ENCODE results near the gene FAM83C.

Gene FAM83C

DNA sequence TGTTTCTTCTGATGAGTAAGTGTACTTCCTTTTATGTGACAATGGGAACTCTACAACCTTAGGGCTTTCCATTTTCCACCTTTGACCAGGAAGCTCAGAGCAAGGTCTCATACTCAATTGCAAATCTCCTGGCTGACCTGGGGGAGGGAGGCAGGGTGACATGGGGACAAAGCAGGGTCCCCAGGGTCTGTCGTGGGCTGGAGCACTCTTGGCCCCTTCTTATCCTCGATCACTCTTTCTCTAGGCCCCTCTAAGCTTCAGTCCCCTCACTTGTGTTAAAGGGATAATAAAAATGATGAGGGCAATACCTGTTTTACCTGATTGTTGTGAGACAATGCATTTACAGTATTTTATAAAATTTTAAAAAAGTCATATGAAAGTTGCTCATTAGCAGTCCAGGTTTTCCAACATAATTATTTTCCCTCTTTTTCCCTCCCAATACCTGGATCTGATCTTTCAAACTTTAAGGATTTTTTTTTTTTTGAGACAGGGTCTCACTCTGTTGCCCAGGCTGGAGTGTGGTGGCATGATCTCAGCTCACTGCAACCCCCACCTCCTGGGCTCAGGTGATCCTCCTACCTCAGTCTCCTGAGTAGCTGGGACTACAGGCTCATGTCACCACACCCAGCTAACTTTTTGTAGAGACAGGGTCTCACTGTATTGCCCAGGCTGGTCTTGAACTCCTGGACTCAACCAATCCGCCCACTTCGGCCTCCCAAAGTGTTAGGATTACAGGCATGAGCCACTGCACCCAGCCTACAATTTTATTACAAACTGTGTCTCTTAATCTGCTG lies 8.4 kb upstream of the FAM83C start:
- no peak for DNase-seq

DNA sequence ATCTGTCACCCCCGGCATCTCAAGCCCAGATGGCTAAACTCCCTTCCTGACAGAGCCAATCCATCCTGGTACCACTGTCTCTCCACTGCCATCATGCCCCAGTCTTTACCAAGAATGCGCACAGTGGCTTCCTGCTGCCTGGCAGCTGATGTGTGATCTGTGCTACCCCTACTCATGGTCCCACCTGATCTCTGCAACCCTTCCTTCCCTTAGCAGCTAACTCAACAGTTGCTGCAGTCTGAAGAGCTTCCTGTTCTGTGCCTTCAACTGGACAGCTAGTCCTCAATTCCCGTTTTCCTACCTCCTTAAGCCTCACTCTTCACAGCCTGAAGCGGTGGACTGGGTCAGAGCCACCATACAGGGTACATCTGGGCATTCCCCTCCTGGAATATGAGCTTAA lies 7.6 kb upstream of the FAM83C start:
- no peak for DNase-seq

DNA sequence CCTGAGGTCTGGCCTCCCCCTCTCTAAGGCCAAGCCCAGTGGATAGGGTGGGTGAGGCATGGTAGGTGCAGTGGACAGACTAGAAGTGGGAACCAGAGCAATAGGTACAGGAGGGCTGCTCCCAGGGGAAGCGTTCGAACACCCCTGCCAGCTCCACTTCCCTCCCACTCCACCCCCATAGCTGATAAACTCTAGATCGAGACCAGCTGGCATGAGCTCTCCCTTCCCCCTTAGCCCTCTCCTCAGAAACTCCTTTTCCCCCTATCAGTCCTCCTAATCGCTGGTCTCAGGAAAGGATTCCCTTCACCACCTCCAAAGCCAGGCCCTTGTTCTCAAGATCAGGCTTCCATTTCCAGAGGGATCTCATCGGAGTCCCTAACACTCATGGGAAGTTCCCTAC lies 6.0 kb upstream of the FAM83C start:
- no peak for DNase-seq

DNA sequence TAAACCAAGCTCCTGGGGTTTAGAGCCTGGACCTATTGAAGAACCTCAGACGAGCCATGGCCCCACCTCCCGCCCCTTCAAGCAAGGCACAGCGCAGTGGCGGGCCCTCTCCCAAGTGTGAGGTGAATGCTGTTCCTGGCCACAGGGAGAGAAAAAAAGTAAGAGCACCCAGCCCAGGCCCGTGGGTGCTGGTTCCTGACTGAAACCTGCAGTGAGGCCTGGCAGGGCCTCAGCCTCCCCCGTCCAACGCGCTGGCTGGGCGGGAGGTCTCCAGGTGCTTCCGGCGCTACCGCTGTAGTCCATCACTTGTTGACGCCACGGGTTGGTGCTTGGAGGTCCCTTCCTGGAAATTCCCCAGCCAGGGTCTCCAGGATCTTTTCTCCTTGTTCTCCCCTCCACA lies 5.5 kb upstream of the FAM83C start:
- DNase-seq: no peak

DNA sequence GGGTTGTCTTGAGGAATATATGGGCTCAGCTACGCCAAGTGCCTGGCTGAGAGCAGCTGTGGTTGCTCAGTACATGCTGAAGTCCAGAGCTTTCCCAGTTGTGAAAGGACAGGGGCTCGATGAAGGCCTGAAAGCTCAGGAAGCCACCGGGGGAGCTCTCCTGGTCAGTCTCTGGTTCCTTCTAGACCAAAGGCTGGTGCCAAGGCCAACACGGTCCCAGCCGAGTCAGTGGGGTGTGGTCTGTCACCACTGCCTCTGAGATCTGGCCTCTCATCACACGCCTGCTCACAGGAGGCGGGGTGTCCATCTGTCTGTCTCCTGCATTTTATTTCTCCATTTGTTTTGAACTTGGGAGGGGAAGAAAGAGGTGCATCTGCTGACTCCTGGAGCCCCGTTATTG lies 4.9 kb upstream of the FAM83C start:
- no peak for DNase-seq

DNA sequence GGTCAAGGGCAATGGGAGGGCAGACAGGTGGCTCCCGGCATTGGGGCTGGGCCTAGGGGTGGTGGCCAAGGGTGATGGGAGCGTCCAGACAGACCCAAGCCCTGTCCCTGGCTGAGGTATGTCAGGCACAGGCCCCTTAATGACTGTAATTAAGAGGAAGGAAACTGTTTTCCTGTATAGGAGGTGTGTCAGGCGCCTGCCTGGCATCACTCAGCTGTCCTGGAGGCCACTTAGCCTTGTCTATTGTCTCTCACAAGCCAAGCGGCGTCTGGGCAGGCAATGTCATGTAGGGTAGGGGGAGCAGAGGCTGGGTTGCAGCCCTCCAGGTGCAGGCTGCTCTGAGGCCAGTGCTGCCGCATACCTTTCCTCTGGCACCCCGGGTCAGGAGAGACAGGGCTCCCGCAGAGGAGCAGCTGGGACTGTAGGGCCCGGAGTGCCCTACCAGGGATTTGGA lies 3.9 kb upstream of the FAM83C start:
- DNase-seq: no peak

DNA sequence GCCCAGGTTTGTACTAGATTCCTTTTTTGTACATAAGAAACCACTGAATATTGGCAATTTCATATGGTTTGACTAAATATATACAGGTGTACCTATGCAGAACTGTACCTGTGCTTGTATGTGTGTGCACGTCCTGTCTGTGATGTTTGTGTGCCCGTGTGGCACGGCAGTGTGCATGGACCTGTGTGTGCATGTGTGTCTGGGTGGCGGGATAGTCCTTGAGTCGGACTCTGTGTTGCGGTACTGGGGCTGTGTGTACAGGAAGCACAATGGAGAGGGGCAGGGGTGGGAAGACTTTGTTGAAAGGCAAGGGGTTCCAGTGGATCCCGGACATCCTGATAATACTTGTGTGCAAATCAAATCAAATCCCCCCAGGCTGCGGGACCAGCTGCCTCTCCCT lies 3.4 kb upstream of the FAM83C start:
- no peak for DNase-seq

DNA sequence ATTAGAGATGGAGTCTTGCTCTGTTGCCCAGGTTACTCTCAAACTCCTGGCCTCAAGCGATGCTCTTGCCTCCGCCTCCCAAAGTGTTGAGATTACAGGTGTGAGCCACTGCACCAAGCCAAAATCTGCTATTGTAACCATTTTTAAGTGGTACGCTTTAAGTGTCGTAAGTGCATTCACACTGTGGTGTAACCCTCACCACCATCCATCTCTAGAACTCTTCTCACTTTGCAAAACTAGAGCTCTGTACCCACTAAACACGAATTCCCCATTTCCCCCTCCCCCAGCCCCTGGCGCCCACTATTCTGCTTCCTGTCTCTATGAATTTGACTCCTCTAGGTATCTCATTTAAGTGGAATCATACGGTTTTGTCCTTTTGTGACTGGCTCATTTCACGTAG lies 2.8 kb upstream of the FAM83C start:
- DNase-seq: no peak

DNA sequence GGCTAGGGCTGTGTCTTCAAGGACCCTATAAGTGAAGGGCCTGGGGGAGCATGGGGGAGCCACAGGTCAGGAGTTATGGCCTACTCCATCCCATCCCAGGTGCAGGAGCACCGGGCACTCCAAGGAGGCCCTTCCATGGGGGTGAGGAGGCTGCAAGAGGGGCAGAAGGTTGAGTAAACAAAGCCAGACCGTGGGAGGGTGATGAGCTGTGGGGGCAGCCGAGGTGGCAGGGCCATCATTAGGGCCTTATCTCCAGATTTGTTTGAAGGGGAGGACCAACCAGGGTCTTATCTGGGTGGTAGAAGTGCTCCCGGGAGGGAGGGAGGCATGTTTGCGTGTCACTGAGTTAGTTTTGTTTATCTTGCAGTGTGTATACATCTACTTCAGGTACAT lies 2.1 kb upstream of the FAM83C start:
- DNase-seq: no peak

DNA sequence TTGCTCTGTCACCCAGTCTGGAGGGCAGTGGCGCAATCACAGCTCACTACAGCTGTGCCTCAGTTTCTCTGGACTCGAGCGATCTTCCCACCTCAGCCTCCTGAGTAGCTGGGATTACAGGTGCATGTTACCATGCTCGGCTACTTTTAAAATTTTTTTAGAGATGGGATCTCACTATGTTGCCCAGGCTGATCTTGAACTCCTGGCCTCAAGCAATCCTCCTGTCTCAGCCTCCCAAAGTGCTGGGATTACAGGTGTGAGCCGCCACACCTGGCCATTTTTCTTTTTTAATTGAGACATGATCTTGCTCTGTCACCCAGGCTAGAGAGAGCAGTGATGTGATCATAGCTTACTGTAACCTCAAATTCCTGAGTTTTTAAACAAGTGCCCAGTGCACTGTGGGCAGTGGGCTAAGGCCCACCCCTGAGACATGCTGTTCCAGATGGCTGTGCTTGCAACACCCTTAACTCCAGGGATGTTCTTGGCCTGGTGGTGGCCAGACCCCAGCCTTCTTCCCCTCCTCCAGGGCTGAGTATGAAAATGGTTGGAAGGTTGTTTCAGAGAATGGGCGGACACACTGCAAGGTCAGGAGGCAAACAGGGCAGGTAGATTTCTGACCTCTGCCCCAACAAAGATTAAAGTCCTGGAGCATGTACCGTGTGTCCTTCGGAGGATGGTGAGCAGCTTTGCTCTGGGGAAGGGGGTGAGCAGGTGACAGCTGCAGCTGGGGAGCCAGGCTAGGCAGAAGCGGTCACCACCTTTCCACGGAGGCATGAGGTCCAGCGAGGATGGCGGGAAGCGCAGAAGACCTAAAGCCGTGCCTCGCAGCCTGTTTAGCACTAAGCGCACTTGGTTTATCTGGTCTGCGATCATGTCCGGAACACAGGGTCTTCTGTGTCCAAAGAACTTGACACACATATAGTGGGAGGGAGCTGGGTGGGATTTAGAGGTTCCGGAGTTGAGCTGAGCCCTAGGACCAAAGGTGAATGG lies 1.4 kb upstream of the FAM83C start:
- no peak for DNase-seq

DNA sequence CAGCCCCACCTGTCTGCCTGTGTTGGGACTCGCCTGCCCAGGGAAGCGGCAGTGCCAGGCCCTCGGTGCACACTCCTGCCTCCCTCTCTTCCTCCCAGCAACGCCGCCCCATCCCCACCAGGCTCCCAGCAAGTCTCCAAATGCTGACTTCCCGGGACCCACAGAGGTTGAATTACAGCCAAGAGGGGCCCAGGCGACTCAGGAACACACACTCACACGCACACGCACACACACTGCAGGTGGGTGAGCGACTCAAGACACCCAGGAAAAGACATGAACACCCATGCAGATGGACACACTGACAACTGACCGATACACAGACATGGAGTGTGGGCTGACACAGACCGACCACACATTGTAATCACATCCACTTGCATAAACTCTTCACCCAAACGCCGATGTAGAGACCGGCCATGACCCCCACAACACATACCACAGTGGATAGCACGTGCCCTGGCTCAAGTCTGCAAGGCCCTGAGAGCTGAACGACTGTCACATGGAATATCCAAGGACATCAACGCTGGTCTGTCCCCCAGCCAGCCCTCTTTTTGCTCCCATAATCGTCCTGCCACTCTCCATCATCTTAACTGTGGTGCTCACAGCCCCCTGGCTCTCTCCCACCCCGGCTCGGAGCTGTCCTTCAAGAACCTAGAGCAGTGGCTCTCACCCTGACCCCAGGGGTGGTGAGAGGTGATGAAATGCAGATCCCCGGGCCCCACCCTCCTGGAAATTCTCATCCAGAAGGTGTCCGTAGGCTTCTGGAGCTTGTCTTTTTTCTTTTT lies 470 bp upstream of the FAM83C start:
- DNase-seq: no peak

DNA sequence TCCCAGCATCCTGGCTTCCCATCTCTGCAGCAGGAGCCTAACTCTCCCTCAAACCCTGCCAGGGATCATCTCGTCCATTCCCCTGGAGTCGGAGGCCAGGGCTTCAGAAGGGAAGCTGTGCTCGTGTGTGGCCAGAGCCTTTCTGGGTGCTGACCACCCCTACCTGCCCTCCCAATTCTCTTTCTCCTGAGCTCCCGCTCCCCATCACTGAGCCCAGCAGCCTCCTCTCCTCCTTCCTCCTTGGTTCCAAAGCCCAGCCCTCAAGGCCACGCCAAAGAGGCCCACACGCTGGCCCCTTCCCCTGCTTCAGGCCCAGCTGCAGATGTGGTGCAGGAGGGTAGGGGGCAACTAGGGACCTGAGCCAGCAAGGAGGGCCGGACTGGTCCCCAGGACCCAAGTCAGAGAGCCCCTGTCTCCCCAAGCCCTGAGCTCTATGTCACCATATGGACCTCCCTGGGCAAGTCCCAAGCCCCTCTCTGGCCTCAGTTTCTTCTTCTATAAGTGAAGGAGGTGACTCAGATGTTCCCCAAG lies 1.3 kb downstream of the FAM83C start:
- no peak for DNase-seq

DNA sequence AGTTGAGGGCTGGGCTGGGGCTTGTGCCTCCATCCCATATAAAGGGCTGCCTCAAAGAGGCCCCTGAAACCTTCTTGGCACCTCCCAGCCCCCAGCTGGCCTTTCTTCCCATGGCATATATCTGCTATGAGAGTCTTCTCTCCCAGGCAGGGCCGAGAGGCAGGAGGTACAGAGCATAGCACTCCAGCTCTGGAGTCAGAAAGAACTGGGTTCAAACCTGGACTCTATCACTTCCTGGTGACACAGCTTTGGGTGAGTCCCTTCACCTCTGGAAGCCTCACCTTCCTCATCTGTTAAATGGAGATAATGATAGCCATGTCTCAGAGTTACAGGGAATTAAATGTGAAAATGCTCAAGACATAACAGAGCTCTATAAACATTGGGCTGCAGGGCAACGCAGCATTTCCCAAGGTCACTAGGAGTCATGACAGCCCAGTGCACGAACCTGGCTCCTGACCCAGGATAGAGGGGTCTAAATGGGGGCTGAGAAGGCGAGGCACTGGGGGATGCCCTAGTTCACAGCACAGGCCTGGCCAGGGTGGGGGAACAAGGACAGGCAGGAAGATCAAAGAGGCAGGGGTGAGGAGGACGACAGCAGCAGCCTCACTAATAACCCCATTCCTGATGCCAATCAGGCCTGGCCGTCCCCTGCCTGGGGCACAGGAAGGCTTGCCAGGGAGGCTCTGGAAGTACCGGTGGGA lies 1.9 kb downstream of the FAM83C start:
- no peak for DNase-seq

DNA sequence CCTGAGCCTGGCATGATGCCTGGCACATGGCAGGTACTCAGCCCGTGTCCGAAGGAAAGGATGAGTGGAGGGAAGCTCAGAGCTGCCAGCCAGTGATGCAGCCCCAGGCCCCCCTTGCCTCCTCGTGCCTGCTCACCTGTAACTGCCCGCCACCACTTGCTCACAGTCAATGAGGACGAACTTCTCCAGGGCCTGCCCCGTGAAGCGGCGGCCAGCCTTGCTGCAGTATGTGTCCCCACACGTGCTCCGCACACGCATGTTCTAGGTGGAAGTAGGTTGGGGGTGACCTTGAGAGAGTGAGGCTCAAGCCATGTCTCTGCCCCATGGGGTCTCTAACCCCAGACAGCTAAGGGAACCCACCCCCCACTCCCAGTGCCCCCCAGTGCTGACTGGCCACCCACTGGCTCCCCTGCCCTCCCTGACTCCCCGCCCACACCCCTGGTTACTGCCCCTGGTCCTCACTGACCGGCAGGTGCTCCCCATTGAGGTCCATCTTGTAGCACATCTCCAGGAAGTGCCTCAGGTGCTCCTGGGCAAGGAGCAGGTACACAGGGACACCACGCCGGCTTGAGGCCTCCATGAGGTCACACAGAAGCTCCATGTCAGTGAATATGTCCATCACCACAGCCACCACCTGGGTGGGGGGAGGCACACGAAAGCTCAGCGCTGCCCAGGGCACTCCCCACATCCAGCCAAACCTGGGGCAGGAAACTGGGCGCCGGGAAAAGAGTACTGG lies 3.7 kb downstream of the FAM83C start:
- no peak for DNase-seq

DNA sequence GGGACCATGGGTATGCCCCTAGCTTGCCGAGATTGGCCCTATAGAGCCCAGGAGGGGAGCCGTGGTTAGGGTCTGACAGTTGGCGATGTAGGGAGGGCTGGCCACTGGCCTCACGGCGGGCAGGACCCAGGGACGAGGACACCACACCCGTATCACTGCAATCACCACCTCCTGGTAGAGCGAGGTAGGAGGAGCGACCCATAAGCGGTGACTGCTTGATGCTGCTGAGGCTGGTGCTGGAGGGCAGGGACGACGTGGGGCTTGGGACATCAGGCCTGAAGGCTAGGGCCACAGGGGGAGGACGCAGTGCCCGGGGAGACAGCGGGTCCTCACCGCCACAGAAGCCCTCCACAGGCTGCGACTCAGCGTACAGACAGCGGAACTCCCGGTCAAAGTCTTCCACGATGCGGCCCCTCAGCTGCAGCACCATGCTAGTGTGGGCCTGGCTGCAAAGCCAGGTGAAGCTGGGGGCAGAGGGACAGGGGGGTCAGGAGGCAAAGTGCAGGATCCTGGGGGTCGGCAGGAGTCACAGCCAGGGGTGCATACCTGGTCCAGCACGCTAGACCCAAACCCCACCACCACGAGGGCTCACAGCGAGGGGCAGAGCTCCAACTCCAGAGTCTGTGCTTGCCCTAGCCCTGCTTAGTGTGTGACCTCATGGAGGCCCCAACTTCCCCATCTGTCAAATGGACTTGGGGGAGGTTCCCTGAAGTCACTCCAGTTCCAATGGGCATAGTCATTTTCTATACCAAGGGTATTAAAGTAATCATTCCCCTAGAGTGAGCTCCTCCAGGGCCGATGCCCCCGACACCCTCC lies 4.5 kb downstream of the FAM83C start:
- no peak for DNase-seq

DNA sequence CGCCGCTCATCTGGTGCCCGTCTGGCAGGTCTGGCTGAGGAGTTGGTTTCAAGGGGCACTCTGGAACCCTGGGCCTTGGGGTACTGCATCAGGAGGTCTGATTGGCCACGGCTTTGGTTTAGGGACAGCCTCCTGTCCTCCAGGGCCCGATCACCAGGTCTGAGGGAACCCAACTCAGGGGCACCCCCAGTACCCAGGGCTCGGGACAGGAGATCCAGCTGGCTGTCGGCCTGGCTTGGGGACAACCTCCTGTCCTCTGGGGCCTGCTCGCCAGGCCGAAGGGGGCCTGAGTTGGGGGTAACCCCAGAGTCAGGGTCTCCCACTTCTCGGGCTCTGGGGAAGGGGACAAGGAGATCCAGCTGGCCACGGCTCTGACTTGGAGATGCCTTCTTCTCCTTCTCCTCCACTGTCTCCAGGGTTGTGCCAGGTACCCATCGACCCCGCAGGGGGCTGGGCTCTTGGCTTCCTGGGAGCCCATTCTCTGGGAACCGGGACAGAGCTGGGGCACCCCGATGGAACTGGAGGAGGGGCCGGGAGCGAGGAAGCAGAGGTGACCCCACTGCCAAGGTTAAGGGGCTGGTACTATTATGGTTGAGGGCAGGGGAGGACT lies 5.2 kb downstream of the FAM83C start:
- no peak for DNase-seq

DNA sequence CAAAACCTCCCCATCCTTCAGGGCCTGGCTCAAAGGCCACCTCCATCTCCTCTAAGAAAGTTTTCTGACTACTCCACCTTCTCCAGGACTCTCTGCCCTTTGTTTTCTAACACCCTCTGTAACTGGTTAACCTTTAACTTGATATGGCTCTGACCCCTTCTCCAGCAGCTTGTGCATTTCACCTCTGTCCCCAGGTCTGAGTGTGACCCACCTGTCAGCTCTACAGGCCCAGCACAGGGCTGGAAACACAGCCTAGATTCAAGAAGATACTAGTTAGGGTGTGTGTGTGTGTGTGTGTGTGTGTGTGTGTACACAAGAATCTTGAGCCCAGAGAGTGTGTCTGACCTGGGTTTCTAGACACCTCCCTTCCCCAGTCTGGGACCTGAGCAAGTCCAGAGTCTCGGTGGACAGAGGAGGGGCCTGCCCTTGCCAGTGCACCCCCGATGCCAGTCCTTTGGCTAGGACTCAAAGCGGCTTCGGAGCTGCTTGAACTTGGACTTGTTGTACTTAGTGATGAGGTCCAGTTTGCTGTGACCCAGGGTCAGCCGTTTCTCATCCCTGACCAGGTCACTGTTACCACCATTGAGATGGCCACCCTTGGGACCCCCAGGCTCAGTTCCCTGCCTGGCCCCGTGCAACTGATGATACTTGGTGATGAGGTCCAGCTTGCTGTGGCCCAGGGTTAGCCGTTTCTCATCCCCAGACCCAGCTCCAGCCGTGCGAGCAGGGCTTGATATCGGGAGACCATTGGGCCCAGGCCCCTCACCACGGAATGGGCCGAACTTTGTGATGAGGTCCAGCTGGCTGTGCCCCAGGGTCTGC lies 5.9 kb downstream of the FAM83C start:
- no peak for DNase-seq

DNA sequence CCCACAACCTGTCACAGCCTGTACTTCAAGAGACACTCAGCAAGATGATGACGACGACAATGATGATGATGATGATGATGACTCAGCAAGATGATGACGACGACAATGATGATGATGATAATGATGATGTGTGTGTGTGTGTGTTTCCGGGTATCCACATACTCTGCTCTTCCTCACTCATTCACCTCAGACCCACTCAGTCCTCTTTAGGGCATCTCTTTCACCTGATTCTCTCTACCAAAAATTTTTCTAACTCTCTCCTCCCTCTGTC lies 6.5 kb downstream of the FAM83C start:
- DNase-seq: no peak

Data from nucleus accumbens (tissue), 56 donors.